ENCODE data around the gene EDAR.

Gene EDAR

DNA sequence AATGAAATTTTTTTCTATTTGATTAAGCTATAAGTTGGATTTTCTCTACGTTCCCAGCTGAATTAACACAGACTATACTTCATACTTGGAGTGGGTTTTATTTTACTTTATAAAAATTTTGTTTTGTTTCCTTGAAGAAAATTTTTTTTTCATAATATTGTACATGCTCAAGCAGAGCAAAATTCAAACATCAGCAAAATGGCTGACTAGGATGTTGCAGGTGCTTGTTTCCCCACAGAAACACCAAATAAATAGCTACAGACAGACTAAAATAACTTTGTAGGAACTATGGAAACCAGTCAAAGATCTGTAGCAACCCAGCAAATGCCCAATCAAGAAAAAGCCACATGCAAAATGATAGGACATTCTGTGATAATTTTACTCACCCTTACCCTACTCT is 120.1 kb downstream of the EDAR start:
- TF ChIP-seq, protein P1, sequence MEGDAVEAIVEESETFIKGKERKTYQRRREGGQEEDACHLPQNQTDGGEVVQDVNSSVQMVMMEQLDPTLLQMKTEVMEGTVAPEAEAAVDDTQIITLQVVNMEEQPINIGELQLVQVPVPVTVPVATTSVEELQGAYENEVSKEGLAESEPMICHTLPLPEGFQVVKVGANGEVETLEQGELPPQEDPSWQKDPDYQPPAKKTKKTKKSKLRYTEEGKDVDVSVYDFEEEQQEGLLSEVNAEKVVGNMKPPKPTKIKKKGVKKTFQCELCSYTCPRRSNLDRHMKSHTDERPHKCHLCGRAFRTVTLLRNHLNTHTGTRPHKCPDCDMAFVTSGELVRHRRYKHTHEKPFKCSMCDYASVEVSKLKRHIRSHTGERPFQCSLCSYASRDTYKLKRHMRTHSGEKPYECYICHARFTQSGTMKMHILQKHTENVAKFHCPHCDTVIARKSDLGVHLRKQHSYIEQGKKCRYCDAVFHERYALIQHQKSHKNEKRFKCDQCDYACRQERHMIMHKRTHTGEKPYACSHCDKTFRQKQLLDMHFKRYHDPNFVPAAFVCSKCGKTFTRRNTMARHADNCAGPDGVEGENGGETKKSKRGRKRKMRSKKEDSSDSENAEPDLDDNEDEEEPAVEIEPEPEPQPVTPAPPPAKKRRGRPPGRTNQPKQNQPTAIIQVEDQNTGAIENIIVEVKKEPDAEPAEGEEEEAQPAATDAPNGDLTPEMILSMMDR (IDR thresholded peaks at IDR 0.05; ENCODE audit: low read depth, low read length, missing control alignments), result no peak
- H3K4me3 ChIP-seq (replicated peaks; ENCODE audit: low read depth, low read length), result no peak overlapping the region
- DNase-seq (ENCODE audit: extremely low read depth, low read depth), result no peak

- H3K4me3 ChIP-seq (replicated peaks; ENCODE audit: low read depth, low read length), result no peak overlapping the region
- TF ChIP-seq, protein P1 (IDR thresholded peaks at IDR 0.05; ENCODE audit: low read depth, low read length, missing control alignments), result no peak
- no peak for DNase-seq (ENCODE audit: extremely low read depth, low read depth)
These were observed 123.0 kb downstream of the EDAR start for GRCh38 chr2:108866041-108866440.

- no peak for DNase-seq (ENCODE audit: extremely low read depth, low read depth)
- no peak overlapping the region for H3K4me3 ChIP-seq (replicated peaks; ENCODE audit: low read depth, low read length)
- TF ChIP-seq, protein P1 (IDR thresholded peaks at IDR 0.05; ENCODE audit: low read depth, low read length, missing control alignments), result no peak
These were observed 130.1 kb downstream of the EDAR start for GRCh38 chr2:108858894-108859293.

DNA sequence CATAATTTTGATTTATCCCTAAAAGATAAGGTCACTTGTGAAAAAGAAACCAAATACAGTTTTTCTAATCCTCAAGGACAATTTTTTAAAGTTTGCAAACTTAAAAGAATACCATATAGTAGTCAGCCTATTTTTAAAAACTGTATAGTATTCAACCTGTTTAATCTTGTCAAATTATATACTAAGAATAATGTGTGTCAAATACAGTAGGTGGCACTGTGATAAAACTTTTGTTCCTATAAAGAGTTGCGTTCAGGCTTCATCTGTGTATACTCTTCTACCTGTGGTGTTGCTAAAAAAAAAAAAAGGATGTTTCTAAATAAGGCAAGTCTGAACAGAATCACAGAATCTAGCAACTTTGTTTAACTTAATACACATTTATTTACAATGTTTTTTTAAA is 133.8 kb downstream of the EDAR start:
- DNase-seq (ENCODE audit: extremely low read depth, low read depth), result no peak
- no peak overlapping the region for H3K4me3 ChIP-seq (replicated peaks; ENCODE audit: low read depth, low read length)
- TF ChIP-seq, protein P1 (IDR thresholded peaks at IDR 0.05; ENCODE audit: low read depth, low read length, missing control alignments), result no peak

- DNase-seq (ENCODE audit: extremely low read depth, low read depth), result no peak
- H3K4me3 ChIP-seq (replicated peaks; ENCODE audit: low read depth, low read length), result no peak overlapping the region
- TF ChIP-seq, protein P1 (IDR thresholded peaks at IDR 0.05; ENCODE audit: low read depth, low read length, missing control alignments), result no peak
These were observed 134.5 kb downstream of the EDAR start for GRCh38 chr2:108854484-108854883.

DNA sequence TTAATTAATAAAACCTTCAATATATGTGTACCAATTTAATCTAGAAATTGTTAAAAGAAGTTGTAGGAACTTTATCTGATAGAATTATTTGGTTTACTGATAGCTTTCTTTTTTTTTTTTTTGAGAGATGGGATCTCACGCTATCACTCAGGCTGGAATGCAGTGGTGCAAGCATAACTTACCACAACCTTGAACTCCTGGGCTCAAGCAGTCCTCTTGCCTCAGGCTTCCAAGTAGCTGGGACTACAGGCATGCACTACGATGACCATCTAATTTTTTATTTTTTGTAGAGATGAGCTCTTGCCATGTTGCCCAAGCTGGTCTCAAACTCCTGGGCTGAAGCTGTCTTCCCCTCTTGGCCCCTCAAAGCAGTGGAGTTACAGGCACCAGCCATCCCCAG is 135.6 kb downstream of the EDAR start:
- H3K4me3 ChIP-seq (replicated peaks; ENCODE audit: low read depth, low read length), result no peak overlapping the region
- no peak for DNase-seq (ENCODE audit: extremely low read depth, low read depth)
- TF ChIP-seq, protein P1 (IDR thresholded peaks at IDR 0.05; ENCODE audit: low read depth, low read length, missing control alignments), result no peak

GRCh38 chr2:108852375-108852774 is 136.6 kb downstream of the EDAR start:
- no peak overlapping the region for H3K4me3 ChIP-seq (replicated peaks; ENCODE audit: low read depth, low read length)
- TF ChIP-seq, protein P1 (IDR thresholded peaks at IDR 0.05; ENCODE audit: low read depth, low read length, missing control alignments), result no peak
- no peak for DNase-seq (ENCODE audit: extremely low read depth, low read depth)

All from HFF-Myc (cell line).